Fibroblast of mammary gland (primary cell): ENCODE data around the gene MRPS18B.
A peak's percentile ranks its signal among the peaks of the same experiment; 100 is the strongest.

ENCODE experiments used
- DNase-seq: peaks from one replicate; pipeline ENCODE4 v3.0.0-alpha.2; 2010; ENCODE audit warnings: low read depth
- H3K4me3 ChIP-seq: 2 replicates; pipeline ENCODE4 v1.5.1; 2011; ENCODE audit warnings: low read depth, mild to moderate bottlenecking, low read length, moderate library complexity; ENCODE audit not compliant: control insufficient read depth
- CTCF ChIP-seq: conservative IDR thresholded peaks from 2 replicates; pipeline ENCODE4 v1.5.1; 2011; ENCODE audit warnings: low read depth, low read length, inconsistent platforms; ENCODE audit not compliant: control insufficient read depth, insufficient read depth

The MRPS18B gene

GRCh38 chr6:30617565-30618269, at the start of gene MRPS18B:
MRPS18B (plus strand) TSS chr6:30617840; CDS start chr6:30617866, 26 bp downstream.
- no peak for TF ChIP-seq CTCF
- H3K4me3 ChIP-seq: peak within 1 kb of the TSS; percentile 99
- DNase-seq: peak; percentile 98

- H3K4me3 ChIP-seq: no peak overlapping the region
- no peak for DNase-seq
These were observed 49.4 kb upstream of the MRPS18B start for GRCh38 chr6:30568245-30568644.

GRCh38 chr6:30570263-30570662, 47.4 kb upstream of the MRPS18B start:
- DNase-seq: no peak
- TF ChIP-seq CTCF: no peak
- H3K4me3 ChIP-seq: peak overlapping the region; percentile 92

More at GRCh38 chr6:30568245-30568644, 49.4 kb upstream of the MRPS18B start:
- no peak for TF ChIP-seq CTCF

- no peak for TF ChIP-seq CTCF
- peak overlapping the region; percentile 92 for H3K4me3 ChIP-seq
These were observed 46.9 kb upstream of the MRPS18B start for GRCh38 chr6:30570740-30571074.

GRCh38 chr6:30571075-30571761, 46.4 kb upstream of the MRPS18B start, which contains the start of gene ABCF1:
ABCF1 (plus strand) TSS chr6:30571442; CDS start chr6:30571488, 46 bp downstream.
- no peak for TF ChIP-seq CTCF
- DNase-seq: peak; percentile 95
- peak within 1 kb of the TSS; percentile 92 for H3K4me3 ChIP-seq

More at GRCh38 chr6:30570740-30571074, 46.9 kb upstream of the MRPS18B start:
- no peak for DNase-seq

- no peak for DNase-seq
These were observed 45.9 kb upstream of the MRPS18B start for GRCh38 chr6:30571762-30572082.

More at GRCh38 chr6:30571762-30572082, 45.9 kb upstream of the MRPS18B start:
- H3K4me3 ChIP-seq: peak overlapping the region; percentile 92
- no peak for TF ChIP-seq CTCF
